Gastroesophageal sphincter (tissue), 3 donors: ENCODE measurements around the gene CCDC178.

Experiments used
- EP300 ChIP-seq: sonication (generic); formaldehyde crosslinking; IDR thresholded peaks from one replicate; pipeline ENCODE4 v1.6.1; 2017; ENCODE audit warnings: antibody characterized with exemption, mild to moderate bottlenecking
- POLR2A ChIP-seq, 2 donors: fragments of 450-650 bp; IDR thresholded peaks; one replicate each; pipeline ENCODE4 v1.6.1; 2017; ENCODE audit warnings: antibody characterized with exemption in 2 of 2, mild to moderate bottlenecking in 2 of 2, moderate library complexity in 1 of 2
- POLR2AphosphoS5 ChIP-seq: sonication (generic); formaldehyde crosslinking; IDR thresholded peaks from one replicate; pipeline ENCODE4 v1.6.1; 2017; ENCODE audit warnings: antibody characterized with exemption
- TF ChIP-seq, protein P1 (sequence below), 4 experiments: fragments of 200-600 bp in 2 of 4; fragments of 450-650 bp in 2 of 4; sonication (generic) in 1 of 4; IDR thresholded peaks; one replicate each; pipeline ENCODE4 v1.5.1; 2017 to 2019; ENCODE audit warnings: antibody characterized with exemption in 4 of 4, mild to moderate bottlenecking in 2 of 4, moderate library complexity in 2 of 4

DNA sequence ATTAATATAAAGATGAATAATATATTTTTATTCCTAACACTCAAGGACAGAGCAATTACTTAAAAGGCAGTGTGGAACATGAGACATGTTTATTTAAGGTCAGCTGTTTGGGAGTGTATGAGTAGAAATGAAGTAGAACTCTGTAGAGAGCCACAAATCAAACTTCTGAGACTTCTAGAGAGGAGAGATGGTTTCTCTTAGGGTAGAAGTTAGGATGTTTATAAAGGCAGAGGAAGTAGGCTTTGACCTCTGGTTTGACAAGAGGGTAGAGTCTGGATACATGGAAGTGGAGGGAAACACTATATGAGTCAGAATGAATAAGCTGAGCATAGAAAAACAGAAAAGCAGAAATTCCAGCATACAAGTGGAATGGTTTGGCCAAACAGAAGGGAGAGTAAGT, 405.6 kb downstream of the CCDC178 start:
- TF ChIP-seq, protein P1, sequence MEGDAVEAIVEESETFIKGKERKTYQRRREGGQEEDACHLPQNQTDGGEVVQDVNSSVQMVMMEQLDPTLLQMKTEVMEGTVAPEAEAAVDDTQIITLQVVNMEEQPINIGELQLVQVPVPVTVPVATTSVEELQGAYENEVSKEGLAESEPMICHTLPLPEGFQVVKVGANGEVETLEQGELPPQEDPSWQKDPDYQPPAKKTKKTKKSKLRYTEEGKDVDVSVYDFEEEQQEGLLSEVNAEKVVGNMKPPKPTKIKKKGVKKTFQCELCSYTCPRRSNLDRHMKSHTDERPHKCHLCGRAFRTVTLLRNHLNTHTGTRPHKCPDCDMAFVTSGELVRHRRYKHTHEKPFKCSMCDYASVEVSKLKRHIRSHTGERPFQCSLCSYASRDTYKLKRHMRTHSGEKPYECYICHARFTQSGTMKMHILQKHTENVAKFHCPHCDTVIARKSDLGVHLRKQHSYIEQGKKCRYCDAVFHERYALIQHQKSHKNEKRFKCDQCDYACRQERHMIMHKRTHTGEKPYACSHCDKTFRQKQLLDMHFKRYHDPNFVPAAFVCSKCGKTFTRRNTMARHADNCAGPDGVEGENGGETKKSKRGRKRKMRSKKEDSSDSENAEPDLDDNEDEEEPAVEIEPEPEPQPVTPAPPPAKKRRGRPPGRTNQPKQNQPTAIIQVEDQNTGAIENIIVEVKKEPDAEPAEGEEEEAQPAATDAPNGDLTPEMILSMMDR (IDR thresholded peaks at IDR 0.05), result no peak
- TF ChIP-seq POLR2A (IDR thresholded peaks at IDR 0.05) (no peak), EP300 (no peak), POLR2AphosphoS5 (no peak)
